DMS79 (cell line): ENCODE data around the gene GZMM.

Experiments used
- DNase-seq: peaks from one replicate; lab custom pipeline; 2025; lab: John Stamatoyannopoulos, UW

The GZMM gene

DNA sequence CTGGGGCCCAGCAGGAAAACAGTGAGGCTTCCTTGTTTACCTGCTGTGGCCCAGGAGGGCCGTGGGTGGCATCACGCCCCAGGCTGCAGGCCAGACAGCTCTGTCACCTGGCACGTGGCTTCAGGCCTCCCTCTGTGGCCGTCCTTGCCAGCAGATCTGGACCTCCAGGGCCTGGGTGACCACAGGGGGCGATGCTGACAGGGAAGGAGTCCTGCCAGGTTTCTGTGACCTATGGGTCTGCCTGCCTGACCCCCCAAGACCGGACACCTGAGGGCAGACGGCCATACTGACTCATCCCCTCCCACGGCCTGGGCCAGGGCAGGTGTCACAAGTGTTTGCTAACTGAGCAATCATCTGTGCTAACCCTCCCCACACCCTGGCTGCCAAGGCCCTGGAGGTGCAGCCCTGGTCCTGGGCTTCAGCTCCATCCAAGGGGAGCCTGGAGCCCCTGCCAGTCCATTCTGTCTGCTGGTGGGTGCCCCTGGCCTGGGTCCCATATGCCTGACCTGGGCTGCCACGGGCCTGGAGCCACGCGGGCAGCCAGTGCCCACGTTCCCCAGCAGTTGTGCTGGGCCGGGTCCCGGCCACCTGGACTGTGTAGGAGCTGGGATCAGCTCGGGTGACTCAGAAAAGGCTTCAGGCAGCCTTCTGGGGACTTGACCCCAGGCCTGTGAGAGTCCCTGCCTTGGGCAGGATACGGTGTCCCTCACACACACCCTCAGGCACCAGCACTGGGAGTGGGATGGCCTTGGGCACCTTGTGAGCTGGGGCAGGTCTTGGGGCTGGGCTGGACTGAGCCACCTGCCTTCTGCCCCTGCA is 8.6 kb upstream of the GZMM start:
- DNase-seq: no peak

- DNase-seq: no peak
Observed at GRCh38 chr19:536031-536880, 7.6 kb upstream of the GZMM start.

GRCh38 chr19:536881-537404 is 6.9 kb upstream of the GZMM start:
- DNase-seq: no peak

GRCh38 chr19:538641-539428 is 5.0 kb upstream of the GZMM start:
- DNase-seq: no peak

DNA sequence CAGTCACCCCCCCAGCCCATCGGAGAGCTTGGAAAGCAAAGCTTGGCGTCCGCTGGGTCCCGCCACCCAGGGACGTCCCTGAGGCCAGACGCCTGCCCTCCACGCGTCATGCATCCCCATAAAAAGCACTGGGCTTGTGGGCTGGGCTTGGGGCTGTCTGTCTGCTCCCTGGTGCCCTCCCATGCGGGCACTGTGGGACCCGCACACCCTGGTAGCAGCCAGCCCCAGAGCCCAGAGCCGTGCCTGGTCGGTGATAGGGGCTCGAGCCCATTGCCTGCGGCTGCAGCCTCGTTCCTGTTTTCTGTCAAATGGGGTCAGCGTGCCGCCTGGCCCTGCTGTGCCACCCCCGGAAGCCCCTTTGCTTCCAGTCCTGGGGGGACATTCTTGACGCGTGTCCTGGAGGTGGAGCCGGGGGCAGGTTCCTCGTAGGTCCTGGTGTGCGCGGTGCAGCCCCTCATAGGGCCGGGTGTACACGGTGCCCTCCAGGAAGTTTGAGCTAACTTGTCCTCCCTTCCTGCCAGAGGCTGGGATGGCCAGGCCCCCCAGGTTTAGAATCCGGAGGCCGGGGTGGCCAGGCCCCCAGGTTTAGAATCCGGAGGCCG is 4.3 kb upstream of the GZMM start:
- no peak for DNase-seq

DNA sequence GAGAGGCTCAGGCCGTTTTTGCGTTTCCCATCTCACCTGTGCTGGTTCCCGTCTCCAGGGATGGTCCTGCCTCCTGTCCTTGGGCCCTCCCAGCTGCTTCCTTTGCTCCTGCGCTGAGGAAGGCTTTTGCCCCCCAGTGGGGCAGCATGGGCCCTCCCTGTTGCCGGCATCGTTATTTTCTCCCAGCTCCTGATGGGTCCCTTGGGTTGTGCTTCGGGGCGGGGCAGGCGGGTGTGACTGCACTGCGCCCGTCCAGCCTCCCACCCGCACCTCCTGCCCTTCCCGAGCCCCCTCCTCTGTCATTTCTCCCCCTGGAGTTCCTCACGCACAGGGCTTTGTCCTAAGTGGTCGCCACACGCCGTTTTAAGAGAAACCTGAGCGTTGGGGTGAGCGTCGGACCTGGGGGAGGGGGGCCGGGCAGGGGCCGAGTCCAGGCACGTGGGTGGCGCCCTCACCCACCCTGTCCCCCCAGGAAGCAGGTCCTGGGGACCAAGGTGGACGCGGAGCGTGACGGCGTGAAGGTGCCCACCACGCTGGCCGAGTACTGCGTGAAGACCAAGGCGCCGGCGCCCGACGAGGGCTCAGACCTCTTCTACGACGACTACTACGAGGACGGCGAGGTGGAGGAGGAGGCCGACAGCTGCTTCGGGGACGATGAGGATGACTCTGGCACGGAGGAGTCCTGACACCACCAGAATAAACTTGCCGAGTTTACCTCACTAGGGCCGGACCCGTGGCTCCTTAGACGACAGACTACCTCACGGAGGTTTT is 2.8 kb upstream of the GZMM start:
- DNase-seq: no peak

GRCh38 chr19:541699-542098 is 2.2 kb upstream of the GZMM start:
- DNase-seq: no peak

DNA sequence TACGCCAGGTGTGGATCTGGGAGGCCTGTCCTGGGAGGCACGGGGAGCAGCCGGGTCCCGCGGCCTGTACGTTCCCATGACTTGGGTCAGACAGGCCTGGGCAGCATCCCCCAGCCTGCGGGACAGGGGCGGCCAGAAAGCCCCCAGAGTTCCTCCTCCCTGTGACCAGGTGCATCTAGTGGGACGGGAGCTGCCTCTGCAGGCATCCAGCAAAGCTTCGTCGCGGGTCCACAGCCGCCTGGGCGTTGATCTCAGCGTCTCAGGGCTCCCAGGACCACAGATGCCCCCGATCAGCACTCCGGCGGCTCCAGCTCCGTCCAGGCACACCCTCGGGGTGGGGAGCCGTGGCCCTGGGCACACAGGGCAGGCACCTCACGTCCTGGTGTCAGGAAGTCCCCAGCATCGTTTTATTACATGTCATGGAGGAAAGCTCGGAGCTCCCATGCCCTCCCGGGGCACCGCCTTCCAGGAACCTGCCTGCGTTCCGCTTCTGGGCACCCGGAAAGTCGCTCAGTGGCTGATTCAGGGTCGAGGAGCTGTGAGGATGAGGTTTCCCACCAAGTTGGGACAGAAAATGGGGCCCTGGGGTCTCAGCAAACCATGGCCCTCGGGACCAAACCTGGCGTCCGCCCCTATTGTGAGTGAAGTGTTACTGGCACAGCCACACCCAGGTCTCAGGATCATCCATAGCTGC is 1.5 kb upstream of the GZMM start:
- no peak for DNase-seq

DNA sequence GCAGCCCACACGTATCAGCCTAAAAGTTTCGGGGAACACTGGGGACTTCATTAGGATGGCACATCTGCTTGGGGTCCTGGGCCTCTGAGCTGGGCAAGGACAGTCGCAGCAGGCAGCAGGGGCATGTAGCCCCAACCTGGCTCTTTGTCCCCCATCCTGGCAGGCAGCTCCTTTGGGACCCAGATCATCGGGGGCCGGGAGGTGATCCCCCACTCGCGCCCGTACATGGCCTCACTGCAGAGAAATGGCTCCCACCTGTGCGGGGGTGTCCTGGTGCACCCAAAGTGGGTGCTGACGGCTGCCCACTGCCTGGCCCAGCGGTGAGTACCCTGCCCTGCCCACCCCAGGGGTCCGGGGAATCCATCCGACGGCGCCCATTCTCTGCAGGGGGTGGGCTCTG is 3.3 kb downstream of the GZMM start:
- no peak for DNase-seq

GRCh38 chr19:547836-548720 is 4.2 kb downstream of the GZMM start:
- no peak for DNase-seq

- DNase-seq: no peak
Observed at GRCh38 chr19:548886-549830, 5.3 kb downstream of the GZMM start.

GRCh38 chr19:554817-555216 is 11.0 kb downstream of the GZMM start:
- no peak for DNase-seq

DNA sequence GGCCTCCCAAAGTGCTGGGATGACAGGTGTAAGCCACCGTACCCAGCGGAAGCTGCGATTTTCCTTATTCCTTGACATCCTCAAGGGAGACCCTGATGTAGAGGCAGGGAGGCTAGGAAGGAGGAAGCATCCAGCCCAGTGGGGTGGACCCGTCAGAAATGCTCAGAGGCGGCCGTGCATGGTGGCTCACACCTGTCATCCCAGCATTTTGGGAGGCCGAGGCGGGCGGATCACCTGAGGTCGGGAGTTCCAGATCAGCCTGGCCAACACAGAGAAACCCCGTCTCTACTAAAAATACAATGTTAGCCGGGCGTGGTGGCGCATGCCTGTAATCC is 11.6 kb downstream of the GZMM start:
- no peak for DNase-seq

GRCh38 chr19:556611-557382 is 12.9 kb downstream of the GZMM start:
- no peak for DNase-seq

- DNase-seq: no peak
Observed at GRCh38 chr19:558770-559439, 15.1 kb downstream of the GZMM start.

GRCh38 chr19:560121-560520 is 16.3 kb downstream of the GZMM start:
- DNase-seq: no peak

GRCh38 chr19:566403-566802 is 22.6 kb downstream of the GZMM start:
- DNase-seq: no peak
